GM18873 (cell line): ENCODE measurements around the gene MYL3.

ENCODE experiments used
- ATAC-seq: cut with Tn5 transposase; IDR thresholded peaks from one replicate; pipeline ENCODE4 v1.9.1; 2021; ENCODE audit warnings: mild to moderate bottlenecking, moderate library complexity, moderate number of reproducible peaks; ENCODE audit not compliant: unreplicated experiment, low FRiP score

Gene MYL3

GRCh38 chr3:46900007-46900292 is 36.7 kb upstream of the MYL3 start:
- no peak for ATAC-seq

- no peak for ATAC-seq
Observed at GRCh38 chr3:46899151-46900006, 36.1 kb upstream of the MYL3 start.

- no peak for ATAC-seq
Observed at GRCh38 chr3:46898321-46899150, 35.3 kb upstream of the MYL3 start.

GRCh38 chr3:46897829-46898320 is 34.6 kb upstream of the MYL3 start:
- no peak for ATAC-seq

DNA sequence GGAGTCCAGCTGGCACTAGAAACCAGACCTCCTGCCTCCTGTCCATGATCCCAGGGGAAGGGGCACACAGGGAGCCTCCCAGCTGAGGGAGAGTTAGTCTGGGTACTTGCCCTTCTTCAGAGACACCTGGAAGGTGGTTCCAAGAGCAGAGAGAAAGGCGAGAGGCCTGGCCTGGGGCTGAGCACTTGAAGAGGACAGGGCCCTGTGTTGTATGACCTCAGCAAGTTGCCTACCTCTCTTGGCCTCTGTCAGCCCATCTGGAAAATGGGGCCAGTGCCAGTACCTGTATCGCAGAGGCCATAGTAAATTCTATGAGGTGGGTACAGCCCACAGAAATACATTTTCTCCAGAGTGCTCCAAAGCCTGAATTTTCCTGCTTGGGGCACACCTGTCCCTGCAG is 33.8 kb upstream of the MYL3 start:
- ATAC-seq, result no peak

DNA sequence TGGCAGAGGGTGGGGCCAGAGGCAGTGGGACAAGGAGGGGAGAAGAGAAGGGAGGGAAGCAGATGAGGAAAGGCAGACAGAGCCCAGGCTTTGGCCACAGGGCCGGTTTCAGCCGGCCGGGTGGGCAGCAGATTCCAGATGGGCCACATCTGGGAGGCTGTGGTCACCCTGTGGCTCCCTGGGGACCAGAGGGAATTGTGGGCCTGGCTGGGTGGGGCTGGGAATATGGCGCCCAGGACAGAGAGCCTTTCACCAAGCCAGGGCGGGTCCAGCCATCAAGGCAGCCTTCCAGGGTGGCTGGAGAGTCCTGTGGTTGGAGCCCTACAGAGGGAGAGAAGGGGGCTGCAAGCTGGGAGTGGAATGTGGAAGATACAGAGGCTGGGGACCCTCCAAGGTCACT is 33.1 kb upstream of the MYL3 start:
- ATAC-seq, result no peak

DNA sequence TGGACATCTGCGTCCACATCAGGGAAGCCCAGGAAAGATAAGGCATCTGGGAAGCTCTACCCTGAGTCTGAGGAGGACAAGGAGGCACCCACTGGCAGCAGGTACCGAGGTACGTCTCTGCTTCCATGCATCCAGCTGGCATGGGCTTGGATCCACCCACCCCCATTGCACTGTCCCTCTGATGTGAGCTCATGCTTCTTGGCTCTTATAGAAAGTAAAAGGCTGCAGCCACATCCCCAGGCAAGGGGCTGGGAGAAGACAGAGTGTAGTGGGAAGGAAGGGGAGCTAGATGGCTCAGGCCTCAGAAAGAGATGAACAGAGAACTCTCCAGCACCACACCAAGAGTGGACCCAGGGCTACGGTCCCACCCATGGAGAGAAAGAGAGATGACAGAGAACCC is 32.5 kb upstream of the MYL3 start:
- ATAC-seq, result no peak

- ATAC-seq, result no peak
Observed at GRCh38 chr3:46895204-46895660, 32.0 kb upstream of the MYL3 start.

DNA sequence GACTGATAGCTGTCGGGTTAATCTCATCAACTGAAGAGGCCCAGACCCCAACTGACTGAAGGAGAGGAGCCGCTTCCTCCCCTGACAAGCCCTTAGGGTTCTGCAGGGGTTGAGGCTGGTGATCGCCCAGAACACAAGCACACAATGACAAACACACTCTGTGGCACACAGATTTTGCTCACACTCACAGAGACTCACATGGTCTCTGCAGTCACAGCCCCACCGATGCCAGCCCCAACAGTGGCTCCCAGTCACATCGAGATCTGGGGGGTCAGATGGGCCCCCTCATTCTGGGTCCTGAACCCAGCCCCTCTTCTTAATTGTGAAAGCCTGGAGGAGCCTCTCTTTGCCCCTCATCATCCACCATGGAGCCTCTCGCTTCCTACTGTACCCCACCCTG is 31.0 kb upstream of the MYL3 start:
- no peak for ATAC-seq

GRCh38 chr3:46893763-46894162 is 30.5 kb upstream of the MYL3 start:
- ATAC-seq, result no peak

- no peak for ATAC-seq
Observed at GRCh38 chr3:46893146-46893748, 30.0 kb upstream of the MYL3 start.

DNA sequence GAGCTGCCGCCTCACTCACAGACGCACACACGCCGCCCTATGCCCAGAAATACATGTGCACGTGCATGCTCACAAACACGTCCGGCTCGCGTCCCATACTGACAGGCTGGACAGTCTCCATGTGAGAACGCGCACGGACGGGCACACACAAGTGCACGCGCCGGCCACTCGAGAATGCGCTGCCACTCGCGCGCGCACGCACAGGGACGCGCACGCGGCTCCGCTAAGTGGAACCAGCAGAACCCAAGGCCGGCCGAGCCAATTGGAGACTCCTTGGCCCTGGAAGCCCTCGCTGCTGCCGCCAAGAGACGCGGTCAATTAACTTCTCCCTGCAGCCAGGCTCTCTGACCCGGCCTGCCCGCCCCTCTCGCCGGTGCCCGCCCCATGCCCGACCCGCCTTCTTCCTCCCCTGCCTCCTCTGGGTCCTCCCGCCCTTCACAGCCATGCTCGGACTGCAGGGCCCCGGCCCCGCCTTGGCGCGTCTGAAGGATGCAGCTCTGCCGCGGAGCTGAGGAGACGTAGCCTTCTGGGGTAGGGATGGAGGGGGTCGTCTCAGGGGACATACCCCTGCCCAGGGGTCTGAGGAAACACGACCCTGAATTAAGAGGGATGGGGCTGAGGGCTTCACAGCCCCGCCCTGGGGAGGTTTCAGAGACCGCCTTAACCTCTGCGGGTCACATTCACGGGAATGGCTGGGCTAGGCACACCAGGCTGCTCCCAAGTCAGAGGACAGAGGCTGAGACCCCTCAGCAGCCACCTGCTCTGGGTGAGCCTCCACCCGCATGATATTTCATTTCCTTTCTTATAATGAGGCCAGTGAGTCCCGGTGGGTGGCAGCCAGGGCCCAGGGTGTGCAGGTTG is 29.3 kb upstream of the MYL3 start:
- ATAC-seq, result no peak

DNA sequence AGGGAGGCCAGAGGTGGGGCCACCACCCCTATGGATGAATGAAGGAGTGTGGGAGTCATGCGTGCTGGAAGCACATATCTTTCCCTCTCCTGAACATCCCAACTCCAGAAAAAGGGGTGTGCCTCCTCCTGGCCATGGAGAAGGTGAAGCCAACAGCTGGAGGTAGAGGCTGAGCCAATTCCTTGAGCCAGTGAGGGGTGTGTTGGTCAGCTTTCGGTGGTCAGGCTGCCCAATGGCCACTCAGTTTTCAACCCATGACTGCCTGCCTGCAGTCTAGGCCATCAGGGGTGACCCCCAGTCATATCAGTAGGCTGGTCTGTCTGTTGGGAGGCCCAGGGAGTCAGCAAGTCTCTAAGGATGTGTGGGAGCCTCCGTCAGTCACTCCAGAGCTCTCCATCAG is 27.9 kb upstream of the MYL3 start:
- ATAC-seq, result no peak

- ATAC-seq, result no peak
Observed at GRCh38 chr3:46890132-46890531, 26.9 kb upstream of the MYL3 start.

GRCh38 chr3:46889381-46890110 is 26.3 kb upstream of the MYL3 start:
- ATAC-seq, result no peak

GRCh38 chr3:46888705-46889104 is 25.5 kb upstream of the MYL3 start:
- ATAC-seq, result no peak

GRCh38 chr3:46887980-46888494 is 24.8 kb upstream of the MYL3 start:
- ATAC-seq, result no peak

DNA sequence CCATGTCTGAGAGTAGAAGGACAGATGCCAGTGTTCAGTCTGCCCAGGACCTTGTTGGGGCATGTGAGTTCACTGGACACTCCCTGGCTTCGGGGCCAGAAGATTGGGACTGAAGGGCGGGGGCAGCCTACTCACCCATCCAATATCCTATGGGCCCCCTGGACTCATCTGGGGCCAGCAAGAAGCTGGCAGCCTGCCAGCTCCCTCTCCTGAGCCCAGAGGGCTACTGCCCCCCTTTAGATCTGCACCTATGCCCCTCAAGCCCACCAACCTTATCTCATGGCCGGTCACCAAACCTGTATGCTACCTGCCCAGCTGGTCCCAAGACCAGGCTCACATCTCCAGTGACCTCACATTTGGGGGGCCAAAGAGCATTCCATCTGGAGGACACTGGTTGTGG is 22.4 kb upstream of the MYL3 start:
- no peak for ATAC-seq

GRCh38 chr3:46884929-46885328 is 21.7 kb upstream of the MYL3 start:
- no peak for ATAC-seq
